Epithelial cell of proximal tubule (primary cell): ENCODE results near the gene HTRA3. TPM values are rescaled to one million over a fixed set of nuclear protein-coding genes. Genes with fewer than 3 reads are reported as not detected.

ENCODE experiments used
- DNase-seq: peaks from one replicate; pipeline ENCODE4 v3.0.0-alpha.2; 2011; ENCODE audit warnings: low read depth
- H3K4me3 ChIP-seq: 2 replicates; pipeline ENCODE4 v1.5.1; 2011; ENCODE audit warnings: low read depth, mild to moderate bottlenecking, low read length
- CTCF ChIP-seq: conservative IDR thresholded peaks from 2 replicates; pipeline ENCODE4 v1.5.1; 2012; ENCODE audit warnings: low read depth, mild to moderate bottlenecking, low read length
- total RNA-seq: library from RNA; depleted of rRNA; stranded (reverse); fragments of >200 nt; gene quantifications from 2 replicates; pipeline ENCODE4 v1.2.3, GENCODE V29; 2015

The HTRA3 gene
- total RNA-seq, 1 donor from 2014 or later: 1.2 TPM

DNA sequence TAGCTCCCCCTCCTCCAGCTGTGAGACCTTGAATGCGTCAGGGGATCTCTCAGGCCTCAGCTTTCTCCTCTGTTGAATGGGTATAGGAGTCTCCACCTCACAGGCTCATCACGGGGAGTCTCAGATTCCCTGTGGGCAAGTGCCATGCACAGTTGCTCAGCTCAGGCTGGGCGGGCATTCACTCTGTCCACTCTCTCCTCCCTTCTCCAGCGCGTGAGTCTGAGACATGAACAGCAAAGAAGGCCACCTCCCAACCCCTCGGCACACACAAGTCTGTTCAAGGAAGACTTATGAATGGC lies 60.0 kb downstream of the HTRA3 start:
- TF ChIP-seq CTCF: no peak
- DNase-seq: no peak
- no peak overlapping the region for H3K4me3 ChIP-seq

- H3K4me3 ChIP-seq: no peak overlapping the region
- no peak for TF ChIP-seq CTCF
- DNase-seq: no peak
These were observed 60.6 kb downstream of the HTRA3 start for GRCh38 chr4:8329859-8330761.

GRCh38 chr4:8330821-8331574 lies 61.4 kb downstream of the HTRA3 start:
- TF ChIP-seq CTCF: no peak
- no peak overlapping the region for H3K4me3 ChIP-seq
- no peak for DNase-seq

- no peak overlapping the region for H3K4me3 ChIP-seq
- no peak for TF ChIP-seq CTCF
- DNase-seq: no peak
These were observed 62.0 kb downstream of the HTRA3 start for GRCh38 chr4:8331575-8331955.

DNA sequence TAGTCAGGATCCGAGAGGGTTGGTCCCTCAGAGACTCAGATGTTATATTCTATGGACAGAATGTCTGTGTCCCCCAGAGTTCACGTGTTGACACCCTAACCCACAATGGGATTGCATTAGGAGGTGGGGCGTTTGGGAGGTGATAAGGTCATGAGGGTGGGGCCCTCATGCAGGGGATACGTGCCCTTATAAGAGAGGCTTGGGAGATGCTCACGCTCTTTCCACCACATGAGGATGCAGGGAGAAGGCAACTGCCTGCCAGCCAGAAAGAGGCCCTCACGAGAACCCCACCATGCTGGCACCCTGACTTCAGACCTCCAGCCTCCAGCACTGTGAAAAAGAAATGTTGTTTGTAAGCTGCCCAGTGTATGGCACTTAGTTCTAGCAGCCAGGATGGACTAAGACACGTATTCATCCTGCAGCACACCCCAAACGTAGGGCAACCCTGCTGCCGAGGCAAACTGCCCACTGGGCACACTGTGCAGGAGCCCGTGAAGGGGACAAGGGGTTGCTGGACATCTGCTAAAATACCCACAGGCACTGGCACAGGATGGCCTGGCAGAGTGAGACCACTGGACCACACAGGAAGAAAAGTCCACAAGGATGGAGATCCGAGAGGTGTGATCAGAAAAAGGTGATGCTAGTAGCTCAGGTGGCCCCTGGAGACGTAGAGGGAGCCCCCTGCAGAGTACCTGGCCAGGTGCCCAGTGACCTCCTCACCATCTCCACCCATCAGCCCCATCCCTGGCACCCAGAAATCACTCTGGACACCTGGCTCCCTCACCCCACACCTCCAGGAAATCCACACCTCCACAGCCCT lies 62.7 kb downstream of the HTRA3 start:
- TF ChIP-seq CTCF: no peak
- no peak for DNase-seq

GRCh38 chr4:8332891-8333331 lies 63.4 kb downstream of the HTRA3 start:
- no peak for DNase-seq
- no peak for TF ChIP-seq CTCF
- no peak overlapping the region for H3K4me3 ChIP-seq

More for the DNA sequence above, 62.7 kb downstream of the HTRA3 start:
- no peak overlapping the region for H3K4me3 ChIP-seq
